SK-N-SH (cell line): ENCODE data around the gene YIPF5. TPM values are rescaled to one million over a fixed set of nuclear protein-coding genes. Genes with fewer than 3 reads are reported as not detected.
A peak's percentile ranks its signal among the peaks of the same experiment; 100 is the strongest.

ENCODE experiments used
- CTCF ChIA-PET: fragments of 300-600, 350-600 bp; formaldehyde crosslinking; extraction: SDS; loops from one replicate; lab custom pipeline; 2021; lab: Yijun Ruan, JAX
- POLR2A ChIA-PET: fragments of 350-600 bp; sonication (Branson Sonifier 250); formaldehyde crosslinking; extraction: SDS; loops from one replicate; lab custom pipeline; 2020; ENCODE audit warnings: antibody characterized with exemption, inconsistent platforms; lab: Yijun Ruan, JAX
- DNase-seq: peaks from one replicate; pipeline ENCODE4 v3.0.0; 2012
- H2AFZ ChIP-seq: fragments of 200-600 bp; sonication (generic); 2 replicates; pipeline ENCODE4 v1.8.1; 2016; ENCODE audit warnings: antibody characterized with exemption, mild to moderate bottlenecking, low read depth
- H3F3A ChIP-seq: fragments of 200-600 bp; sonication (generic); replicated peaks from 2 replicates; pipeline ENCODE3; 2016; ENCODE audit warnings: antibody characterized with exemption, mild to moderate bottlenecking; ENCODE audit not compliant: insufficient read depth
- H3K27ac ChIP-seq, 2 experiments: fragments of 200-500 bp in 1 of 2; fragments of 200-600 bp in 1 of 2; sonication (Bioruptor generic) in 1 of 2; sonication (generic), shearing (Covaris generic) in 1 of 2; 2 replicates each; pipeline versions ENCODE4 v1.5.1 to v1.6.1; 2014 to 2016; ENCODE audit warnings: low read depth in 2 of 2, inconsistent platforms in 1 of 2, low read length in 1 of 2, mild to moderate bottlenecking in 1 of 2, mixed read lengths in 1 of 2
- H3K27me3 ChIP-seq: fragments of 200-600 bp; sonication (generic), shearing (Covaris generic); 2 replicates; pipeline ENCODE4 v1.6.1; 2016; ENCODE audit warnings: mixed run types; ENCODE audit not compliant: insufficient read depth
- H3K36me3 ChIP-seq, 2 experiments: fragments of 200-500 bp in 1 of 2; fragments of 200-600 bp in 1 of 2; sonication (Bioruptor generic) in 1 of 2; sonication (generic) in 1 of 2; replicated peaks in 1 of 2; 2 replicates each; pipeline versions ENCODE3 to v1.5.1; 2014 to 2016; ENCODE audit warnings: low read length in 1 of 2, mild to moderate bottlenecking in 1 of 2; ENCODE audit not compliant: insufficient read depth in 2 of 2, control insufficient read depth in 1 of 2
- H3K4me1 ChIP-seq, 2 experiments: fragments of 200-500 bp in 1 of 2; fragments of 200-600 bp in 1 of 2; sonication (Bioruptor generic) in 1 of 2; sonication (generic), shearing (Covaris generic) in 1 of 2; 2 replicates each; pipeline versions ENCODE4 v1.5.1 to v1.6.1; 2014 to 2016; ENCODE audit warnings: low read depth in 1 of 2, low read length in 1 of 2, mixed run types in 1 of 2; ENCODE audit not compliant: insufficient read depth in 2 of 2, control insufficient read depth in 1 of 2
- H3K4me2 ChIP-seq: fragments of 200-600 bp; sonication (generic), shearing (Covaris generic); 2 replicates; pipeline ENCODE4 v1.6.1; 2017; ENCODE audit warnings: mixed run types
- H3K4me3 ChIP-seq, 2 experiments: fragments of 200-500 bp in 1 of 2; fragments of 200-600 bp in 1 of 2; sonication (Bioruptor generic) in 1 of 2; sonication (generic), shearing (Covaris generic) in 1 of 2; 2 replicates each; pipeline versions ENCODE4 v1.5.1 to v1.8.1; 2014 to 2016; ENCODE audit warnings: low read depth in 2 of 2, inconsistent platforms in 1 of 2, low read length in 1 of 2, mild to moderate bottlenecking in 1 of 2, mixed read lengths in 1 of 2, moderate library complexity in 1 of 2
- H3K79me2 ChIP-seq: fragments of 200-600 bp; sonication (generic); 2 replicates; pipeline ENCODE4 v1.8.1; 2017; ENCODE audit warnings: mild to moderate bottlenecking; ENCODE audit not compliant: insufficient read depth
- H3K9ac ChIP-seq: fragments of 200-600 bp; sonication (generic); 2 replicates; pipeline ENCODE4 v1.6.1; 2017; ENCODE audit warnings: mixed run types
- H3K9me2 ChIP-seq: fragments of 200-600 bp; sonication (generic); 2 replicates; pipeline ENCODE4 v1.6.1; 2017; ENCODE audit warnings: mixed run types
- H3K9me3 ChIP-seq: fragments of 200-600 bp; sonication (generic); 2 replicates; pipeline ENCODE4 v1.6.1; 2017; ENCODE audit warnings: mixed run types, mild to moderate bottlenecking, moderate library complexity
- H4K20me1 ChIP-seq: fragments of 200-600 bp; sonication (generic); 2 replicates; pipeline ENCODE4 v1.6.1; 2017; ENCODE audit warnings: mild to moderate bottlenecking, mixed run types; ENCODE audit not compliant: insufficient read depth
- CHD2 ChIP-seq: fragments of 150-350 bp; IDR thresholded peaks from 2 replicates; pipeline ENCODE4 v1.6.1; 2018; ENCODE audit warnings: low read length; ENCODE audit not compliant: partially characterized antibody
- FOSL2 ChIP-seq: IDR thresholded peaks from 2 replicates; pipeline ENCODE4 v1.4.0; 2012; ENCODE audit warnings: low read depth, mild to moderate bottlenecking, moderate library complexity, borderline replicate concordance
- FOXJ3 ChIP-seq: sonication (generic); formaldehyde crosslinking; IDR thresholded peaks from 2 replicates; pipeline ENCODE4 v1.5.1; 2020; ENCODE audit warnings: mild to moderate bottlenecking, missing genetic modification reagents
- JUND ChIP-seq: IDR thresholded peaks from 2 replicates; pipeline ENCODE4 v1.4.0; 2012
- MXI1 ChIP-seq: IDR thresholded peaks from 2 replicates; pipeline ENCODE4 v1.6.1; 2012; ENCODE audit warnings: mild to moderate bottlenecking, low read depth, low read length, improper control_type of control experiment
- RCOR1 ChIP-seq: fragments of 150-350 bp; IDR thresholded peaks from 2 replicates; pipeline ENCODE4 v1.6.1; 2017; ENCODE audit warnings: antibody characterized with exemption, low read length
- TEAD4 ChIP-seq: IDR thresholded peaks from 2 replicates; pipeline ENCODE4 v1.4.0; 2012; ENCODE audit warnings: mild to moderate bottlenecking, borderline replicate concordance; ENCODE audit not compliant: insufficient read depth
- YY1 ChIP-seq: IDR thresholded peaks from 2 replicates; pipeline ENCODE4 v1.4.0; 2012; ENCODE audit warnings: low read depth, mild to moderate bottlenecking
- WGBS: methylation state at CpG from one replicate; pipeline ENCODE4 v1.1.6; 2017; ENCODE audit warnings: low lambda C conversion rate; 5-methylcytosine and 5-hydroxymethylcytosine counted together
- polyA plus RNA-seq, 3 experiments: library from polyadenylated mRNA; depleted of rRNA; stranded (reverse); fragments of >200 nt; gene quantifications; 2 replicates each; pipeline ENCODE4 v1.2.3, GENCODE V29; 2012
- TF ChIP-seq, protein P1 (sequence below): IDR thresholded peaks from 2 replicates; pipeline ENCODE4; 2012
- TF ChIP-seq, protein P2 (sequence below): IDR thresholded peaks from 2 replicates; pipeline ENCODE4 v1.4.0; 2012; ENCODE audit warnings: low read depth
- TF ChIP-seq, protein P3 (sequence below): fragments of 150-350 bp; IDR thresholded peaks from 2 replicates; pipeline ENCODE4 v1.6.1; 2017; ENCODE audit warnings: antibody characterized with exemption, low read length, low read depth, borderline replicate concordance
- TF ChIP-seq, protein P4 (sequence below): IDR thresholded peaks from 2 replicates; pipeline ENCODE4 v1.6.1; 2012; ENCODE audit warnings: mild to moderate bottlenecking, low read depth, low read length, moderate library complexity
- TF ChIP-seq, protein P5 (sequence below): IDR thresholded peaks from 2 replicates; pipeline ENCODE4 v1.4.0; 2012; ENCODE audit warnings: low read depth, borderline replicate concordance

Gene YIPF5
- polyA plus RNA-seq, 1 of the 3 experiments (the other 2 are of a cell fraction), result 36.2 TPM

DNA sequence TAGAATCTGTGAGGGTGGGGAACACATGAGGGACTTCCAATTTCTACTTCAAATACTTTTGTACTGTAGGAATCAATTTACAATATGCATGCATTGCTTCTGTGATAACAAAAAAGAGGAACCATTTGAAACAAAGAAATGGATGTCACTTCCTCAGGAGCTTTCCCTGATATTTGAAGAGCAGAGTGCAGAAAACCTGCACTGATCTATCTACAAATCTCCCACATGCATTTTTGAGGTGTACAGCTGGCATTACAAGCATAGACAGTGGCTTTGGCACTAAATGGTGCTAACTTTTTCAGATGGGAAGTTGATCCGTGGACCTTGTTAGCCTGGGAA is 27.7 kb downstream of the YIPF5 start:
- Histone ChIP-seq H3K27me3 (no peaks in the 10 kb centered on the region), H2AFZ (peak overlapping the region; percentile 69; the same call in 1 of the 2 replicates), H3K36me3 (no peaks in the 10 kb centered on the region), H3K4me1 (peaks cover 0 to 3% of the 10 kb centered on the region in 2 experiments; a peak in 1 of 4 replicates), H3K9me2 (no peaks in the 10 kb centered on the region), H3K9ac (no peak overlapping the region), H3K4me2 (no peak overlapping the region), H3K4me3 (no peak overlapping the region), H3K9me3 (no peaks in the 10 kb centered on the region), H3K79me2 (no peaks in the 10 kb centered on the region), H3F3A (no peaks in the 10 kb centered on the region), H4K20me1 (no peaks in the 10 kb centered on the region), H3K27ac (no peak overlapping the region)
- TF ChIP-seq, protein P1, sequence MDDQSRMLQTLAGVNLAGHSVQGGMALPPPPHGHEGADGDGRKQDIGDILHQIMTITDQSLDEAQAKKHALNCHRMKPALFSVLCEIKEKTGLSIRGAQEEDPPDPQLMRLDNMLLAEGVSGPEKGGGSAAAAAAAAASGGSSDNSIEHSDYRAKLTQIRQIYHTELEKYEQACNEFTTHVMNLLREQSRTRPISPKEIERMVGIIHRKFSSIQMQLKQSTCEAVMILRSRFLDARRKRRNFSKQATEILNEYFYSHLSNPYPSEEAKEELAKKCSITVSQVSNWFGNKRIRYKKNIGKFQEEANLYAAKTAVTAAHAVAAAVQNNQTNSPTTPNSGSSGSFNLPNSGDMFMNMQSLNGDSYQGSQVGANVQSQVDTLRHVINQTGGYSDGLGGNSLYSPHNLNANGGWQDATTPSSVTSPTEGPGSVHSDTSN, result no peak
- TF ChIP-seq TEAD4, result no peak
- TF ChIP-seq, protein P2, sequence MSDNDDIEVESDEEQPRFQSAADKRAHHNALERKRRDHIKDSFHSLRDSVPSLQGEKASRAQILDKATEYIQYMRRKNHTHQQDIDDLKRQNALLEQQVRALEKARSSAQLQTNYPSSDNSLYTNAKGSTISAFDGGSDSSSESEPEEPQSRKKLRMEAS, result no peak
- no peak for TF ChIP-seq MXI1
- TF ChIP-seq YY1, result no peak
- no peak for TF ChIP-seq FOXJ3
- no peak for TF ChIP-seq FOSL2
- TF ChIP-seq JUND, result no peak
- TF ChIP-seq, protein P3, sequence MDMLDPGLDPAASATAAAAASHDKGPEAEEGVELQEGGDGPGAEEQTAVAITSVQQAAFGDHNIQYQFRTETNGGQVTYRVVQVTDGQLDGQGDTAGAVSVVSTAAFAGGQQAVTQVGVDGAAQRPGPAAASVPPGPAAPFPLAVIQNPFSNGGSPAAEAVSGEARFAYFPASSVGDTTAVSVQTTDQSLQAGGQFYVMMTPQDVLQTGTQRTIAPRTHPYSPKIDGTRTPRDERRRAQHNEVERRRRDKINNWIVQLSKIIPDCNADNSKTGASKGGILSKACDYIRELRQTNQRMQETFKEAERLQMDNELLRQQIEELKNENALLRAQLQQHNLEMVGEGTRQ, result no peak
- TF ChIP-seq, protein P4, sequence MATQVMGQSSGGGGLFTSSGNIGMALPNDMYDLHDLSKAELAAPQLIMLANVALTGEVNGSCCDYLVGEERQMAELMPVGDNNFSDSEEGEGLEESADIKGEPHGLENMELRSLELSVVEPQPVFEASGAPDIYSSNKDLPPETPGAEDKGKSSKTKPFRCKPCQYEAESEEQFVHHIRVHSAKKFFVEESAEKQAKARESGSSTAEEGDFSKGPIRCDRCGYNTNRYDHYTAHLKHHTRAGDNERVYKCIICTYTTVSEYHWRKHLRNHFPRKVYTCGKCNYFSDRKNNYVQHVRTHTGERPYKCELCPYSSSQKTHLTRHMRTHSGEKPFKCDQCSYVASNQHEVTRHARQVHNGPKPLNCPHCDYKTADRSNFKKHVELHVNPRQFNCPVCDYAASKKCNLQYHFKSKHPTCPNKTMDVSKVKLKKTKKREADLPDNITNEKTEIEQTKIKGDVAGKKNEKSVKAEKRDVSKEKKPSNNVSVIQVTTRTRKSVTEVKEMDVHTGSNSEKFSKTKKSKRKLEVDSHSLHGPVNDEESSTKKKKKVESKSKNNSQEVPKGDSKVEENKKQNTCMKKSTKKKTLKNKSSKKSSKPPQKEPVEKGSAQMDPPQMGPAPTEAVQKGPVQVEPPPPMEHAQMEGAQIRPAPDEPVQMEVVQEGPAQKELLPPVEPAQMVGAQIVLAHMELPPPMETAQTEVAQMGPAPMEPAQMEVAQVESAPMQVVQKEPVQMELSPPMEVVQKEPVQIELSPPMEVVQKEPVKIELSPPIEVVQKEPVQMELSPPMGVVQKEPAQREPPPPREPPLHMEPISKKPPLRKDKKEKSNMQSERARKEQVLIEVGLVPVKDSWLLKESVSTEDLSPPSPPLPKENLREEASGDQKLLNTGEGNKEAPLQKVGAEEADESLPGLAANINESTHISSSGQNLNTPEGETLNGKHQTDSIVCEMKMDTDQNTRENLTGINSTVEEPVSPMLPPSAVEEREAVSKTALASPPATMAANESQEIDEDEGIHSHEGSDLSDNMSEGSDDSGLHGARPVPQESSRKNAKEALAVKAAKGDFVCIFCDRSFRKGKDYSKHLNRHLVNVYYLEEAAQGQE, result no peak
- TF ChIP-seq, protein P5, sequence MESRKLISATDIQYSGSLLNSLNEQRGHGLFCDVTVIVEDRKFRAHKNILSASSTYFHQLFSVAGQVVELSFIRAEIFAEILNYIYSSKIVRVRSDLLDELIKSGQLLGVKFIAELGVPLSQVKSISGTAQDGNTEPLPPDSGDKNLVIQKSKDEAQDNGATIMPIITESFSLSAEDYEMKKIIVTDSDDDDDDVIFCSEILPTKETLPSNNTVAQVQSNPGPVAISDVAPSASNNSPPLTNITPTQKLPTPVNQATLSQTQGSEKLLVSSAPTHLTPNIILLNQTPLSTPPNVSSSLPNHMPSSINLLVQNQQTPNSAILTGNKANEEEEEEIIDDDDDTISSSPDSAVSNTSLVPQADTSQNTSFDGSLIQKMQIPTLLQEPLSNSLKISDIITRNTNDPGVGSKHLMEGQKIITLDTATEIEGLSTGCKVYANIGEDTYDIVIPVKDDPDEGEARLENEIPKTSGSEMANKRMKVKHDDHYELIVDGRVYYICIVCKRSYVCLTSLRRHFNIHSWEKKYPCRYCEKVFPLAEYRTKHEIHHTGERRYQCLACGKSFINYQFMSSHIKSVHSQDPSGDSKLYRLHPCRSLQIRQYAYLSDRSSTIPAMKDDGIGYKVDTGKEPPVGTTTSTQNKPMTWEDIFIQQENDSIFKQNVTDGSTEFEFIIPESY, result no peak
- no peak for TF ChIP-seq CHD2
- TF ChIP-seq RCOR1, result no peak
- no peak for DNase-seq
- WGBS, result 8% methylated on average over 1 of the region's 1 CpG
- CTCF ChIA-PET, result interaction anchor here (0.5 to 3.4 kb wide), 33 partner anchors 9 to 1183 kb away, joined by 3 to 20 read pairs (median 4); partner anchors contain the start of gene YIPF5
- POLR2A ChIA-PET, result no interaction called here
